OCI-LY3 (cell line): ENCODE results near the gene ZNF883.

Experiments
- H2AFZ ChIP-seq: fragments of 200-600, 300-600 bp; shearing (Covaris generic); 2 replicates; pipeline ENCODE4 v1.6.0; 2014; ENCODE audit warnings: antibody characterized with exemption, low read depth, low read length
- H3K27ac ChIP-seq: fragments of 200-600, 300-600 bp; sonication (generic); 2 replicates; pipeline ENCODE4 v1.5.1; 2014; ENCODE audit warnings: mild to moderate bottlenecking, low read length, moderate library complexity, mixed read lengths
- H3K27me3 ChIP-seq: fragments of 200-600, 300-600 bp; sonication (generic); 2 replicates; pipeline ENCODE4 v1.6.1; 2014; ENCODE audit warnings: low read depth, low read length, mixed read lengths
- H3K36me3 ChIP-seq: fragments of 200-600, 300-600 bp; sonication (generic); replicated peaks from 2 replicates; pipeline ENCODE3; 2014; ENCODE audit warnings: low read depth, low read length, mixed read lengths
- H3K4me1 ChIP-seq: fragments of 300-600, 200-600 bp; sonication (generic); 2 replicates; pipeline ENCODE4 v1.6.1; 2014; ENCODE audit warnings: low read length, mixed read lengths
- H3K4me2 ChIP-seq: fragments of 200-600, 300-600 bp; sonication (generic); 2 replicates; pipeline ENCODE4 v1.6.1; 2014; ENCODE audit warnings: low read length, mixed read lengths
- H3K4me3 ChIP-seq: fragments of 300-600, 200-600 bp; sonication (generic); 2 replicates; pipeline ENCODE4 v1.5.1; 2014; ENCODE audit warnings: antibody characterized with exemption, mild to moderate bottlenecking, low read length, moderate library complexity
- H3K79me2 ChIP-seq: fragments of 300-600, 200-600 bp; shearing (Covaris generic); 2 replicates; pipeline ENCODE4 v1.6.1; 2014; ENCODE audit warnings: mild to moderate bottlenecking, low read length, mixed read lengths
- H3K9ac ChIP-seq: fragments of 300-600, 200-600 bp; shearing (Covaris generic); 2 replicates; pipeline ENCODE4 v1.6.0; 2014; ENCODE audit warnings: mild to moderate bottlenecking, low read length, moderate library complexity
- H3K9me3 ChIP-seq: fragments of 200-600, 300-600 bp; shearing (Covaris generic); 2 replicates; pipeline ENCODE4 v1.6.1; 2014; ENCODE audit warnings: low read length, mixed read lengths; ENCODE audit not compliant: insufficient read depth
- H4K20me1 ChIP-seq: fragments of 200-600, 300-600 bp; sonication (generic); 2 replicates; pipeline ENCODE4 v1.6.1; 2016; ENCODE audit warnings: low read length, mixed read lengths; ENCODE audit not compliant: insufficient read depth
- CTCF ChIP-seq: fragments of 200-600, 300-600 bp; sonication (generic); IDR thresholded peaks from 2 replicates; pipeline ENCODE4 v1.5.1; 2014; ENCODE audit warnings: antibody characterized with exemption, low read length, low read depth
- EZH2phosphoT487 ChIP-seq: fragments of 200-600 bp; shearing (Covaris generic); IDR thresholded peaks from 2 replicates; pipeline ENCODE4 v1.6.1; 2018; ENCODE audit warnings: antibody characterized with exemption, mixed run types, low read depth

The ZNF883 gene

DNA sequence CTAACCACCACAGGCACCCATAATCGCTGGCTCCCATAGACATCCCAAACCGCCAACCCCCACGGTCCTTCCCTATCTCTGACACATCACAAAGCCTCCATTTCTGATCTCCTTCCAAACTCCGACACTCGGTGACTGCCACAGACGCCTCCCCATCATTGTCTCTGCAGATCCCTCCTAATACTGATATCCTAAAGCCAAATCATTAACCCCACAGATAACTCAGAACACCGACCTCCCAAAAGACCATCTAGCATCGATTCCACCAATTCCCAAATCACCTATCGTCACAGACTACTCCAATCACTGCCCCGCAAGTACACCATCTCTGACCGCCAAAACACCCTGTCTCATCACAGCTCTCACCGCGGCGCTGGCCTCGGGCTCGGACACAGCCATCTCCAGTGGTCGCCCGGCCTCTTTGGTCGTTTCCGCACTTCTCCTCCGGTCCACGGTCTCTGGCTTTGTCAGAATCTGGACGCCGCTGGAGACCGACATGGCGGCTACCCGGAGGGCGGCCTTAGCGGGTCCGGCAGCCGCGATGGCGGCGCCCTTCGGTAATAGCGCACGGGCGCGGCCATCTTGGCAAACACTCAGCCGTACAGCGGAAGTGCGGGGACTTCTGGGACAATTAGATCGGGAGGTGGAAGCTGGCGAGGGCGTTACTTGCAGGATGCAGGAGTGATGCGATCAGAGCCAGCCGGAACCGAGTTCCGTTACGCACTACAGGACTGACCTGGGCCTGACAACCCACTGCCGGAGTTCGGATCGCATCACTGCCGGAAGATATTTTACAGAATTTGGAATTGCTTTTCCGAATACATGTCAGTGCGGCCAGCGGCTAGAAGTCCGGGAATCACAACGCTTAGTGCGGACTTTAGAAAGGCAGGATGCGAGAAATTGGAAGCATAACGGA is 44.5 kb upstream of the ZNF883 start, which contains the start of gene ZFP37:
TSS of gene ZFP37 (minus strand) at position 534 of the 916 bp plus-strand sequence. CDS start at position 498, 36 bp downstream.
- no peak for TF ChIP-seq CTCF
- TF ChIP-seq EZH2phosphoT487, result no peak
- peaks cover 9% of the 10 kb centered on the region for H3K4me1 ChIP-seq
- peaks cover 32% of the 10 kb centered on the region for H3K9me3 ChIP-seq
- H3K4me3 ChIP-seq, result peak within 1 kb of the TSS; percentile 99
- H3K27ac ChIP-seq, result peak within 1 kb of the TSS; percentile 43
- no peaks in the 10 kb centered on the region for H4K20me1 ChIP-seq
- H2AFZ ChIP-seq, result peak within 1 kb of the TSS; percentile 100
- H3K36me3 ChIP-seq, result peaks cover 39% of the 10 kb centered on the region
- peak within 1 kb of the TSS; percentile 93 for H3K9ac ChIP-seq
- peak within 1 kb of the TSS; percentile 92 for H3K4me2 ChIP-seq
- H3K27me3 ChIP-seq, result no peaks in the 10 kb centered on the region
- H3K79me2 ChIP-seq, result peaks cover 25% of the 10 kb centered on the region

DNA sequence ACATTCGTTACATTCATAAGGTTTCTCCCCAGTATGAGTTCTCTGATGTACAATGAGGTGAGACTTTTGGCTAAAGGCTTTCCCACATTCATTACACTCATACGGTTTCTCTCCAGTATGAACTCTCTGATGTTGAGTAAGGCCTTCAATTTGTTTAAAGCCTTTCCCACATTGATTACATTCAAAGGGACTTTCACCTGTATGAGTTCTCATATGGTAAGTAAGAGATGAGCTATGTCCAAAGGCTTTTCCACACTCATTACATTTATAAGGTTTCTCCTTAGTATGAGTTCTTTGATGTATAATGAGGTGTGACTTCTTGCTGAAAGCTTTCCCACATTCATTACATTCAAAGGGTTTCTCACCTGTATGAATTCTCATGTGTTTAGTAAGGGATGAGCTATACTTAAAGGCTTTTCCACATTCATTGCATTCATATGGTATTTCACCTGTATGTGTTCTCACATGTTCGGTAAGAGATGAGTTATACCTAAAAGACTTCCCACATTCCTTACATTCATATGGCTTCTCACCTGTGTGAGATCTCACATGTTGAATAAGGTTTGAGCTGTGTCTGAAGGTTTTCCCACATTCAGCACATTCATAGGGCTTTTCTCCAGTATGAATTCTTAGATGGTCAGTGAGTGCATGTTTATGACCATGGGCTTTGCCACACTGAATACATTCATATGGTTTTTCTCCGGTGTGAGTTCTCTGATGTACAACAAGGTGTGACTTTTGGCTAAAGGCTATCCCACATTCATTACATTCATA is 31.1 kb upstream of the ZNF883 start:
- H3K9me3 ChIP-seq, result peaks cover 84% of the 10 kb centered on the region
- no peak overlapping the region for H3K9ac ChIP-seq
- H4K20me1 ChIP-seq, result no peaks in the 10 kb centered on the region
- H3K4me1 ChIP-seq, result no peaks in the 10 kb centered on the region
- no peak overlapping the region for H3K4me2 ChIP-seq
- no peak overlapping the region for H2AFZ ChIP-seq
- H3K36me3 ChIP-seq, result peaks cover 72% of the 10 kb centered on the region
- no peaks in the 10 kb centered on the region for H3K79me2 ChIP-seq
- H3K27ac ChIP-seq, result no peak overlapping the region
- no peak overlapping the region for H3K4me3 ChIP-seq
- H3K27me3 ChIP-seq, result no peaks in the 10 kb centered on the region
- no peak for TF ChIP-seq EZH2phosphoT487
- no peak for TF ChIP-seq CTCF

DNA sequence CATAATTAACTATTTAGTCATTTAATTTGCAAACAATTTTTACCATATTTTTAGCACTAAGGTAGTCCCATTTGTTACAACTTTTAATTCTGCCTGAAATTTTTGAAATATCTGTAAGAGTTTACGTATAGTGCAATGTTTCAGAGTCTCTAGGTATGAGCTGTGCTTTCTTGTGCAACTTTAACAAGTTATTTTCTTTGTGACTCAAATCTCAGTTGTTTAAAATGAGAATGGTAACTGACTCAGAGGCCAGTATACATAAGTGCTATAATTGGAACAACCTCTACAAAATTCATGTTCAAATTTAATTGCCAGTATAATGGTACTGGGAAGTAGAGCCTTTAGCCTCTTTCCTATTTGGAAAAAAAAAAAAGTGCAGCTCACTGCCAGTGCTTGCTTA is 14.2 kb upstream of the ZNF883 start:
- Histone ChIP-seq H3K27me3 (no peaks in the 10 kb centered on the region), H2AFZ (no peak overlapping the region), H3K9ac (no peak overlapping the region), H3K4me1 (no peaks in the 10 kb centered on the region), H3K79me2 (no peaks in the 10 kb centered on the region), H4K20me1 (no peaks in the 10 kb centered on the region), H3K36me3 (no peaks in the 10 kb centered on the region), H3K4me2 (no peak overlapping the region), H3K27ac (no peak overlapping the region), H3K9me3 (0 out of 2 replicates have a peak, but pooled peaks cover 9% of the 10 kb centered on the region), H3K4me3 (no peak overlapping the region)
- no peak for TF ChIP-seq CTCF
- no peak for TF ChIP-seq EZH2phosphoT487

DNA sequence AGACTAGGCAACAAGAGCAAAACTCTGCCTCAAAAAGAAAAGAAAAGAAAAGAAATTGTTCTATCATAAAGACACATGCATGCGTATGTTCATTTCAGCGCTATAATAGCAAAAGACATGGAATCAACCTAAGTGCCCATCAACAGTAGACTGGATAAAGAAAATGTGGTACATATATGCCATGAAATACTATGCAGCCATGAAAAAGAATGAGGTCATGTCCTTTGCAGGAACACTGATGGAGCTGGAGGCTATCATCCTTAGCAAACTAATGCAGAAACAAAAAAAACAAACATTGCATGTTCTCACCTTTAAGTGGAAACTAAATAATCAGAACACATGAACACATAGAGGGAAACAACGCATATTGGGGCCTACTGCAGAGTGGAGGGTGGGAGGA is 6.3 kb upstream of the ZNF883 start:
- Histone ChIP-seq H3K79me2 (no peaks in the 10 kb centered on the region), H2AFZ (no peak overlapping the region), H3K36me3 (no peaks in the 10 kb centered on the region), H3K4me1 (no peaks in the 10 kb centered on the region), H3K4me3 (no peak overlapping the region), H4K20me1 (no peaks in the 10 kb centered on the region), H3K9me3 (peaks cover 16% of the 10 kb centered on the region; the same call in 1 of the 2 replicates), H3K27ac (no peak overlapping the region), H3K9ac (no peak overlapping the region), H3K4me2 (no peak overlapping the region), H3K27me3 (no peaks in the 10 kb centered on the region)
- TF ChIP-seq EZH2phosphoT487, result no peak
- TF ChIP-seq CTCF, result no peak
